Left ventricle myocardium inferior (tissue), 1 donor: ENCODE data around the gene SH3GL2. TPM values are rescaled to one million over a fixed set of nuclear protein-coding genes. Genes with fewer than 3 reads are reported as not detected.

ENCODE experiments used
- DNase-seq: peaks from one replicate; pipeline ENCODE4 v3.0.0-alpha.2; 2020
- H3K27ac ChIP-seq: fragments of 200-600 bp; replicated peaks from 2 replicates; pipeline ENCODE4 v1.8.0; 2021
- H3K27me3 ChIP-seq: fragments of 200-600 bp; 2 replicates; pipeline ENCODE4 v1.8.0; 2021; ENCODE audit warnings: low read depth
- H3K36me3 ChIP-seq: fragments of 200-600 bp; 2 replicates; pipeline ENCODE4 v1.8.0; 2021
- H3K4me1 ChIP-seq: fragments of 200-600 bp; 2 replicates; pipeline ENCODE4 v1.8.0; 2021
- H3K4me3 ChIP-seq: fragments of 200-600 bp; 2 replicates; pipeline ENCODE4 v1.8.0; 2021; ENCODE audit warnings: mild to moderate bottlenecking, moderate library complexity
- H3K9me3 ChIP-seq: fragments of 200-600 bp; replicated peaks from 2 replicates; pipeline ENCODE4 v1.8.0; 2021
- CTCF ChIP-seq: fragments of 200-600 bp; IDR thresholded peaks from 2 replicates; pipeline ENCODE4 v1.8.0; 2021; ENCODE audit warnings: antibody characterized with exemption, mild to moderate bottlenecking, borderline replicate concordance
- intact Hi-C: fragments of 100-400 bp; cut with micrococcal nuclease; formaldehyde crosslinking; loops from one replicate; pipeline ENCODE4 v1.11.0; 2022
- total RNA-seq: library from RNA; stranded (reverse); fragmentation: NEBNext Ultra II Directional; extraction: Animal tissue kit (Norgen Biotek cat#: 25700); gene quantifications from one replicate; pipeline ENCODE4 v1.2.1, GENCODE V29; 2021
- donor health status: DM: no; HTN: yes; CAD: no; lungs with severe emphysema.

SH3GL2 gene
- total RNA-seq, 1 donor from 2014 or later = 7.3 TPM

- H3K4me1 ChIP-seq = peaks cover 3% of the 10 kb centered on the region
- peaks cover 10% of the 10 kb centered on the region for H3K9me3 ChIP-seq
- intact Hi-C loops = no loop called here
- H3K27ac ChIP-seq = no peak overlapping the region
- H3K4me3 ChIP-seq = no peak overlapping the region
- no peak for DNase-seq
- no peaks in the 10 kb centered on the region for H3K27me3 ChIP-seq
- no peak for TF ChIP-seq CTCF
- no peaks in the 10 kb centered on the region for H3K36me3 ChIP-seq
These were observed 198.6 kb downstream of the SH3GL2 start for GRCh38 chr9:17777465-17777864.

GRCh38 chr9:17782430-17783149 is 203.7 kb downstream of the SH3GL2 start:
- no peak for DNase-seq
- intact Hi-C loops = no loop called here
- no peaks in the 10 kb centered on the region for H3K36me3 ChIP-seq
- H3K9me3 ChIP-seq = no peaks in the 10 kb centered on the region
- no peak overlapping the region for H3K4me3 ChIP-seq
- no peak for TF ChIP-seq CTCF
- H3K27ac ChIP-seq = no peak overlapping the region
- no peaks in the 10 kb centered on the region for H3K4me1 ChIP-seq
- H3K27me3 ChIP-seq = no peaks in the 10 kb centered on the region

- no peaks in the 10 kb centered on the region for H3K4me1 ChIP-seq
- no peak overlapping the region for H3K4me3 ChIP-seq
- no peak overlapping the region for H3K27ac ChIP-seq
- TF ChIP-seq CTCF = no peak
- DNase-seq = no peak
- H3K27me3 ChIP-seq = no peaks in the 10 kb centered on the region
- no peaks in the 10 kb centered on the region for H3K36me3 ChIP-seq
- intact Hi-C loops = no loop called here
- no peaks in the 10 kb centered on the region for H3K9me3 ChIP-seq
These were observed 204.4 kb downstream of the SH3GL2 start for GRCh38 chr9:17783227-17783626.

GRCh38 chr9:17789316-17789715 is 210.4 kb downstream of the SH3GL2 start:
- H3K27ac ChIP-seq = no peak overlapping the region
- intact Hi-C loops = no loop called here
- no peak overlapping the region for H3K4me3 ChIP-seq
- no peaks in the 10 kb centered on the region for H3K9me3 ChIP-seq
- H3K27me3 ChIP-seq = no peaks in the 10 kb centered on the region
- no peak for DNase-seq
- H3K36me3 ChIP-seq = no peaks in the 10 kb centered on the region
- no peak for TF ChIP-seq CTCF
- no peaks in the 10 kb centered on the region for H3K4me1 ChIP-seq

- H3K9me3 ChIP-seq = no peaks in the 10 kb centered on the region
- intact Hi-C loops = no loop called here
- H3K27ac ChIP-seq = no peak overlapping the region
- no peak for DNase-seq
- TF ChIP-seq CTCF = no peak
- no peaks in the 10 kb centered on the region for H3K27me3 ChIP-seq
- H3K4me1 ChIP-seq = no peaks in the 10 kb centered on the region
- no peak overlapping the region for H3K4me3 ChIP-seq
- no peaks in the 10 kb centered on the region for H3K36me3 ChIP-seq
These were observed 215.1 kb downstream of the SH3GL2 start for GRCh38 chr9:17793713-17794622.
